Loucy (cell line): ENCODE measurements around the gene ESR1.

Experiments used
- EZH2phosphoT487 ChIP-seq: fragments of 200-600 bp; IDR thresholded peaks from 2 replicates; pipeline ENCODE4 v1.6.1; 2018; ENCODE audit warnings: antibody characterized with exemption, mild to moderate bottlenecking, moderate library complexity, borderline replicate concordance
- TF ChIP-seq, protein P1 (sequence below): fragments of 200-600 bp; sonication (generic); conservative IDR thresholded peaks from 2 replicates; pipeline ENCODE4 v1.5.1; 2014; ENCODE audit warnings: mild to moderate bottlenecking, antibody characterized with exemption, low read length

DNA sequence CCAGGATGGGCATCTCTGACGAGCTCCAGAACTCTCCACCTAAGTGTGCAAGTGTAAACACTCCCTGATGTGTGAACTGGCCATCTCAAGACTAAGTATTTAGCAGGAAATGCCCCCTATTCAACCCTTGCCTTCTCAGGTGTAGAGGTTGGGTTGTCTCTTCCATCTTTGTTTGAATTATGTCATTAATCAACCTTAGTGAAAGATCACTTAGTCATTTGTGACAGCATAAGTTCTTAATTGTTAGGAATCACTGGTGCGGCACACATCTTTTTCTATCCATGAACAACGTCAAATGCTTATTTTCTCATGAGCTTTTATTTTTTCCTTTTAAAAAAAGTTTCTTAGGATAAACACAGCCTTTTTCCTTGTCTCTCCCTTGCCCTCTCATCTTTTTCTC, 151.6 kb downstream of the ESR1 start:
- TF ChIP-seq, protein P1, sequence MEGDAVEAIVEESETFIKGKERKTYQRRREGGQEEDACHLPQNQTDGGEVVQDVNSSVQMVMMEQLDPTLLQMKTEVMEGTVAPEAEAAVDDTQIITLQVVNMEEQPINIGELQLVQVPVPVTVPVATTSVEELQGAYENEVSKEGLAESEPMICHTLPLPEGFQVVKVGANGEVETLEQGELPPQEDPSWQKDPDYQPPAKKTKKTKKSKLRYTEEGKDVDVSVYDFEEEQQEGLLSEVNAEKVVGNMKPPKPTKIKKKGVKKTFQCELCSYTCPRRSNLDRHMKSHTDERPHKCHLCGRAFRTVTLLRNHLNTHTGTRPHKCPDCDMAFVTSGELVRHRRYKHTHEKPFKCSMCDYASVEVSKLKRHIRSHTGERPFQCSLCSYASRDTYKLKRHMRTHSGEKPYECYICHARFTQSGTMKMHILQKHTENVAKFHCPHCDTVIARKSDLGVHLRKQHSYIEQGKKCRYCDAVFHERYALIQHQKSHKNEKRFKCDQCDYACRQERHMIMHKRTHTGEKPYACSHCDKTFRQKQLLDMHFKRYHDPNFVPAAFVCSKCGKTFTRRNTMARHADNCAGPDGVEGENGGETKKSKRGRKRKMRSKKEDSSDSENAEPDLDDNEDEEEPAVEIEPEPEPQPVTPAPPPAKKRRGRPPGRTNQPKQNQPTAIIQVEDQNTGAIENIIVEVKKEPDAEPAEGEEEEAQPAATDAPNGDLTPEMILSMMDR, result no peak
- no peak for TF ChIP-seq EZH2phosphoT487
